Stimulated activated naive CD8-positive, alpha-beta T cell treated with anti-CD3 and anti-CD28 coated beads, Interleukin-15, Interleukin-2, amounts not matched to agents 100 U/mL and 50 U/mL, for 24 hours (primary cell): ENCODE results near the gene OOSP2.

Experiments
- ATAC-seq: fragments of 150-1000 bp; cut with Tn5 transposase; one replicate; pipeline ENCODE4 v1.10.0; 2021
- DNase-seq: peaks from one replicate; pipeline ENCODE4 v3.0.0; 2021

OOSP2 gene

GRCh38 chr11:60078745-60079144 lies 38.5 kb downstream of the OOSP2 start:
- DNase-seq (no peak), ATAC-seq (no peak)

DNA sequence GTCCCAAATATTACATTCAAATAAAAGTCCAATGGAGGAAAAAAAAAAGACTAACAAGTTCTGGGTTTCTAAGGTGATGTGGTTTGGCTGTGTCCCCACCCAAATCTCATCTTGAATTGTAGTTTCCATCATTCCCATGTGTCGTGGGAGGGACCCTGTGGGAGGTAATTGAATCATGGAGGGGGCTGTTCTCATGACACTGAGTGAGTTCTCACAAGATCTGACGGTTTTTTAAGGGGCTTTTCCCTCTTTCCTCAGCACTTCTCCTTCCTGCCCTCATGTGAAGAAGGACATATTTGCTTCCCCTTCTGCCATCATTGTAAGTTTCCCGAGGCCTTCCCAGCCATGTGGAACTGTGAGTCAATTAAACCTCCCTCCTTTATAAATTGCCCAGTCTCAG lies 40.3 kb downstream of the OOSP2 start:
- ATAC-seq (no peak), DNase-seq (no peak)

- no peak for DNase-seq
- ATAC-seq: no peak
Measured at GRCh38 chr11:60084631-60085273, 44.5 kb downstream of the OOSP2 start.

GRCh38 chr11:60085909-60086308 lies 45.7 kb downstream of the OOSP2 start:
- ATAC-seq: no peak

DNA sequence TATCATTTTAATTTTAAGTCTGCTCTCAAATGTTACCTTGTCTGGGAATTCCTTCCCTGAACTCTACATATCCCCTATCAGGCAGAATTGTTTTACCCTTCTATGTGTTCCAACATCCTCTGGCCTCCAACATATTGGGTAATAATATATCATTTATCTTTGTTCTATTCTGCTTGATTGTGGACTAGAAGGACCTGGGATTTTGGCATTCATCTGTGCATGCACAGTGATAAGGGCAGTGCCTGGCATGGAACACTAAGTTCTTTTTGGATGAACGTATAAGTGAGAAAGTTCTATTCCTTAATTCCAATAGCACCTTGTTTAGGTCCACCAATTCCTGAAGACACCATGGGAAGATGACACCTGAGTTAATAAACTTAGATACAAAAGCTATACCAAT lies 47.0 kb downstream of the OOSP2 start:
- ATAC-seq: no peak

More at GRCh38 chr11:60085909-60086308, 45.7 kb downstream of the OOSP2 start:
- DNase-seq: no peak

DNA sequence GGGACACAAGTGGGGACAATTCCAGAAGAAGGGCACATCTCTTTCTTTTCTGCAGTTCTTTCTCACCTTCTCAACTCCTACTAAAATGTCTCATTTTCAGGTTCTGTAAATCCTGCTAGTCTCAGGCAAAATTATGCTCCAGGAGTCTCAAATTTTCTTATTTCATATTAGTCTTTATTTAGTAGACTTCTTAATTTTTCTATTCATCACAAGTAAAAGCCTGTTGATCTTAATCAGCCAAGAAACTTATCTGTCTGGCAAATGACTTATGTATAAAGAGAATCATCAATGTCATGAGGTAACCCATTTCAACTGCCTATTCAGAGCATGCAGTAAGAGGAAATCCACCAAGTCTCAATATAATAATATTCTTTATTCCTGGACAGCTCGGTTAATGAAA lies 48.2 kb downstream of the OOSP2 start, which contains the start of gene MS4A2:
Gene MS4A2, plus strand, starts transcription at position 301 of the 400 bp plus-strand sequence. CDS start 102 bp downstream, outside the sequence.
- no peak for ATAC-seq
- DNase-seq: no peak

More for the DNA sequence above, 47.0 kb downstream of the OOSP2 start:
- DNase-seq: no peak

GRCh38 chr11:60095477-60096120 lies 55.4 kb downstream of the OOSP2 start:
- no peak for DNase-seq
- no peak for ATAC-seq

DNA sequence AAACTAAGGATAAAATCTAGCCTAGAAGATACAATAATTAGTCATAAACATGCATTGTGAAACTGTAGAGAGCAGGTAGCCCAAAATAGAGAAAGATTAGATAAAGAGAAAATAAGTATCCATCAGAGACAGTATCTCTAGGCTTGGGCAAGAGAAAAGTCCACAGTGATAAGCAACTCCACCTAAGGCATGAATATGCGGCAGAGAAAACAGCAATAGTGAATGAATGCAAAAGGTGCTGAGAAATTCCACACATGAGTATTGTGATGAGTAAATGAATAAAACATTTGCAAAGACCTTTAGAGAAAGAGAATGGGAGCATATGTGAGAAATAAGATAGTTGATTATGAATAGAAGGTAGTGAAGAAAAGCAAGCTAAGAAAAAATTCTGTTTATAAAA lies 57.0 kb downstream of the OOSP2 start:
- DNase-seq (no peak), ATAC-seq (no peak)
